GM18505 (cell line): ENCODE results near the gene TMEM219.

Experiments used
- ATAC-seq: cut with Tn5 transposase; IDR thresholded peaks from one replicate; pipeline ENCODE4 v1.9.1; 2021; ENCODE audit not compliant: unreplicated experiment
- POLR2A ChIP-seq: IDR thresholded peaks from 4 replicates; pipeline ENCODE4 v1.6.1; 2011; ENCODE audit warnings: borderline replicate concordance; ENCODE audit not compliant: insufficient read depth, insufficient read length; ENCODE audit errors: extremely low read depth

TMEM219 gene

DNA sequence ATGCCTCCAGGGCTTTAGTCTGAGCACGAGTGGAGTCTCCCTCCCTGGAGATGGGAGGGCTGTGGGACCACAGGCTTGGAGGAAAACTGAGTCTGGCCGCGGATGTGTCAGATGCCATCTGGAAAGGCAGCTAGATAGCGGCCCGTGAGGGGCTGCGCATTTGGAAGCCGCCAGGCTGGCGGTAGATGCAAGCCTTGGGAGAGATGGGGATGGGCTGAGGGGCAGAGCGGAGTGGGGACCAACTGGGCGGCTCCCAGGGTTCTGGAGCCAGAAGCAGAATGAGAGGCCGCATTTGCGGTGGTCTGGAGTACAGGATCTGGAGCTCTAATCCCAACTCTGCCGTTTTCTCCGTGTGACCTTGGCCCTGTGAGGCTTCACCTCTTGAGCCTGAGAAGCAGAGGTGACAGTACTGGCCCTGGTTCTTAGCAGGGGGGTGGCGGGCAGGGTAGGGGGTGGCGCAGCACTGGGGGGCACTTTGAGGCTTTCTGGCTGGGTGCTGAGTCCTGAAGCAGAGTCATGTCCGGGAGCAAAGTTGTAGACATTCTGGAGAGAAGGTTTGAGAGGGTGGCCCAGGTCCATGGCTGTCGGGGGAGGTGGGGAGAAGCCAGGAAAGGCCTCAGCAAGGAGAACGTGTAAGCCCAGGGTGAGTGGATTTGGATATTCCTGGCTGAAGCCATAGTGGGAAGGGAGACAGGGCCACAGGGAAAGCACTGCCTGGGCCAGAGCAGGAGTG is 40.9 kb downstream of the TMEM219 start:
- TF ChIP-seq POLR2A, result no peak
- ATAC-seq, result no peak

DNA sequence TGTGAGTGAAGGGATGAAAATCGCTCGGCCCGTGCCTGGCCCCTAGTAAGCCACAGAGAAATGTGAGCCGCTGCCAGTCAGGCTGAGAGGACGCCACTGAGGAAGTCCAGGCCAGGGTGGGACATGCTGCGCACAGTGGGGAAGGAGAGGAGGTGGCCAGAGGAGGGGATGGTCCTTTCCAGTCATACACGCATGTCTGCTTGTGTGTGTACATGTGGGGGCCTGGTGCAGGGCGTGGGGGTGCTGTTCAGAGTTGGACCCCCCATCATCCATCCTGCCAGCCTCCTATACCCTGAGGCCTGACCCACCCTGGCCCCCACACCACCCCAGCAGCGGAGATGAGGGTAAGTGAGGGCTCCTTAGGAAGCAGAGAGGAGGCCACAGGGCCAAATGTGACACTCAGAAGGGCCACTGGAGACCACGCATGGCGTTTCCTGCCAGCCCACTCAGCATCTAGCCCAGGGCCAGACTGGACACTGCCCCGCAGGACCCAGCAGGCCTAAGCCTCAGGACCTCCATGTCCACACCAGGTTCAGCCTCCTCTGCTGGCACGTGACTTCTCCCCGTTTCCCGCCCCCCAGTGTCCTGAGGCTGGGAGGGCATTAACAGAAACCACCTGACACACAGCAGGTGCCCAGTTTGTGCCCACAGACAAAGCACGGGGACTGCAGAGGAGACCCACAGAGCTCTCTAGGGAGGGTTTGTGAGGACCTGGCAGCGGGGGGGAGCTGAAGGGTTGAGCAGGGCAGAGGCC is 42.0 kb downstream of the TMEM219 start:
- ATAC-seq, result no peak
- TF ChIP-seq POLR2A, result no peak

DNA sequence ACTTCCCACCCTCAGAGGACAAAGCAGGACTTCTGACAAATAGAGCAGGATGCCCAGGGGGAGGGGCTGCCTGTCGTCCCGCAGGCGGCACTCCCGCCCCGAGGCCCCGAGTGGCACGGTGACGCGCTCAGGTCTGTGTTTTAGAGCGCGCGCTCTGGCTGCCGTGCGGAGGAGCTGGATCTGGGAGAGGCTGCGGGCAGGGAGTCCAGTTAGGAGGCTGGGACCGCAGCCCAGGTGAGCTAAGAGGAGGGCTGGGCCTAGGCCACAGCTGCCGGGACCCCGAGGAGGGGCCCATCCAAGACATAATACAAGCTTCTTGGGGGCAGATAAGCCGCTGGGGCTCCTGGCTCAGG is 42.5 kb downstream of the TMEM219 start:
- TF ChIP-seq POLR2A, result no peak

DNA sequence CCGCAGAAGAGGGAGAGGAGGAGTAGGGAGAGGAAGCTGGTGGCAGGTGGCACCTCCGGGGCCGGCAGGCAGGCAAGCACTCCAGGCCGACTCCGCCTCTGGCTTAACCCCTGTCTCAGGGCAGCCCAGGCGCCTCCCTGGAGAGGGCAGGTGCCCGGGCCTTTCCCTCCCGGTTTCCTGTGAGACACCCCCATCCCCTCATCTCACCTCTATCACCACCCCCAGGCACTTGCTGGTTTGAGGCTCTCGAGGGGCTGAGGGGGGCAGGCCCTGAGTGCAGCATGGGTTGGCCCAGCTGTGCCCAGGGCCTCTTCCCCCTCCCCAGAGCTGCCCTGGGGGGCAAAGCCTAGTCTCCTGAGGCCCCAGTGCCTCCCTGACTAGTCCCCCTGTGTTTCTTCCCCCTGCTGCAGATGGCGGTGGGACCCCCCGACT is 42.9 kb downstream of the TMEM219 start:
- TF ChIP-seq POLR2A, result no peak

More for the DNA sequence above, 42.5 kb downstream of the TMEM219 start:
- no peak for ATAC-seq

DNA sequence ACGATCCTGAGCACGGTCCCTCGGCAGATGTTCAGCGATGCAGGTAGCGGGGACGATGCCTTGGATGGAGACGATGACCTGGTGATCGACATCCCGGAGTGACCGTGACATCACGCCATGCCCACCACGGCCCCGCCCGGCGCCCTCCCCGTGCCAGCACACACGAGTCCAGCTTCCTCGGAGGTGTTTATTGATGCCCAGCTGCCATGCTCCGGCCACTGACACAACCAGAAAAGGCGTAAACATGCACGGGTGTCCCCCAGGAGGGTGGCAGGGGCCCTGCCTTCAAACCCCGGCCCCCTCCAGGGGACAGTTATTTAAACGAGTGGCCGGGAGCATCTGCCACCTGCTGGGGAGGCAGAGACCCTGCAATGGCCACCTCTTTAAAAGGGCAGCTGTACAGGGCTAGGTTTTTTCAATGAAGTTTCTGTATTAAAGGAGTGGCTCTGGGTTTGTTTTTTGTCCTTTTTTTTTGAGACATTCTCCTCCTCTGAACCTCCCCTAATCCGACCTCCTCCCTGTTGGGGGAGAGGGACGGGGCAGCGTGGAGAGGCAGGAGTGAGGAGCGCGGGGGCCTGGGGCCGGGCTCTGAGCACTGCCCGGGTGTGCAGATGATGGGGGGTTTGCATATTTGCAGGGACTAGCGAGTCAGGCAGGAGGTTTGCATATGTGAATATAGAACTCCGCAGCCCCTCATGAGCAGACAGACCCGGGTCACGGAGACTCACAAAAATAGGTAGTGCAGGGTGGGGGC is 43.6 kb downstream of the TMEM219 start:
- ATAC-seq, result no peak
- no peak for TF ChIP-seq POLR2A

More for the DNA sequence above, 42.9 kb downstream of the TMEM219 start:
- no peak for ATAC-seq

GRCh38 chr16:30006095-30006473 is 44.2 kb downstream of the TMEM219 start:
- TF ChIP-seq POLR2A, result no peak
- ATAC-seq, result no peak

DNA sequence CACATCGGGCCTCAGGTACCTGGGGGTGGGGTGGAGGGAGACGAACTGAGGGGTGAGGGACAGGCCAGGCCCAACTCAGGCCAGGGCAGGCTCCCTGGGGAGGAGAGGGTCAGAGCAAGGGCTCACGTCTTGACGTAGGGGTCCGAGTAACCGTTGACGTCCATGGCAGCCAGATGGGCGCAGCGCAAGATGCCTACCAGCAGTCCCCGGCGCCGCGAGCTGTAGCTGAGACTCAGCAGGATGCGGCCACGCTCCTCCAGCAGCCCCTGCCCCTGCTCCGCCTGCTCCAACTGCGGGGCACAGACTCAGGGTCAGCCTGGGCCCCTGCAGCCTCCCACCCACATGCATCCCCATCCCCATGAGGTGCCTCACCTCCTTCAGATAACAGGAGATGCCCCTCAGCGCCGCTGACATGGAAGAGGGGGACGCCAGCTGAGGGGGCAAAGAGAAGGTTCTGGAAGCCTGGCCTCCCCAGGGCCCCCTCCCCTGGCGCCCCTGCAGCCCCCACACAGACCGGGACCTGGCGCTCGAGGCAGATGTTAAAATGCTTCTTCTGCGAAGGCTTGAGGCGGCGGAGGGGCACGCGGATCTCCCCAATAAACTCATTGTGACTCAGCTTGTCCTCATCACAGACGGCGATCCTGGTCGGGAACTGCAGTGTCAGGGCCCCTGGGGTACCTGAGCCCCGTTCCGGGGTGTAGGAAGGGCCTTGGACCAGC is 44.9 kb downstream of the TMEM219 start:
- no peak for ATAC-seq
- no peak for TF ChIP-seq POLR2A

GRCh38 chr16:30007378-30007895 is 45.6 kb downstream of the TMEM219 start:
- ATAC-seq, result no peak
- no peak for TF ChIP-seq POLR2A

DNA sequence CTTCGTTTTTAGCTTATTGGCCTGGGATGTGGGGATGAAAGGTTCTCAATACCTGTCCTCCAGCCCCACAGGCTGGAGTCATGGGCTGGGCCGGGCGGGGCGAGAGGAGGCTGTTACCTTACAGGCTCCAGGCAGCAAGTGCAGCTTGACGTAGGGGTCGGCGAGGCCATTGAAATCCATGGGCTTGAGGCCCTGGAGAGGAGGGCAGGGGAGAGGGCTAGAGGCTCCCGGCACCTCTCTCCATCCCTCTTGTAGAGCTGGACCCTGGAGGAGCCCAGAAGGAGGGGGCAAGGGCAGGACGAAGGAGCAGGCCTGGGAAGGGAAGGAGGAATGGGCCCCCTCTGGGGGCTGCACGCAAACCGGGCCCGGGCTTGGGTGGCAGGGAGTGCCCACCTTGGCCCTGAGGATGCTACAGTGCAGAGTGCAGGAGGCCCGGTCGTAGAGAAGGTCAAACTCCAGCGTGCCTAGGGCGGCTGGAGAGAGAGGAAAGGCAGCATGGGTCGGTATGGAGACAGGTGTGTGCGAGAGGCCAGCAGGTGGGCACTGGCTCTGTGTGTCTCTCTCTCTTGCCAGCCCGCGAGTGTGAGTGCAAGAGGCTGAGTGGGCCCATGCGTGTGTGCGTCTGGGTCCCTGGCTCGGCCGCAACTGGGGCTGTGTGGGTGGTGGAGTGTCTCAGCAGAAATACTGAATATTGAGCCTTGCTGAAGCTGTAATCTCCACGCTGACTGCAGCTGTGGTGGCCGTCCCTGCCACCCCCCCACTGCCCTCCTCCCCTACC is 47.4 kb downstream of the TMEM219 start:
- TF ChIP-seq POLR2A, result no peak
- ATAC-seq, result no peak

DNA sequence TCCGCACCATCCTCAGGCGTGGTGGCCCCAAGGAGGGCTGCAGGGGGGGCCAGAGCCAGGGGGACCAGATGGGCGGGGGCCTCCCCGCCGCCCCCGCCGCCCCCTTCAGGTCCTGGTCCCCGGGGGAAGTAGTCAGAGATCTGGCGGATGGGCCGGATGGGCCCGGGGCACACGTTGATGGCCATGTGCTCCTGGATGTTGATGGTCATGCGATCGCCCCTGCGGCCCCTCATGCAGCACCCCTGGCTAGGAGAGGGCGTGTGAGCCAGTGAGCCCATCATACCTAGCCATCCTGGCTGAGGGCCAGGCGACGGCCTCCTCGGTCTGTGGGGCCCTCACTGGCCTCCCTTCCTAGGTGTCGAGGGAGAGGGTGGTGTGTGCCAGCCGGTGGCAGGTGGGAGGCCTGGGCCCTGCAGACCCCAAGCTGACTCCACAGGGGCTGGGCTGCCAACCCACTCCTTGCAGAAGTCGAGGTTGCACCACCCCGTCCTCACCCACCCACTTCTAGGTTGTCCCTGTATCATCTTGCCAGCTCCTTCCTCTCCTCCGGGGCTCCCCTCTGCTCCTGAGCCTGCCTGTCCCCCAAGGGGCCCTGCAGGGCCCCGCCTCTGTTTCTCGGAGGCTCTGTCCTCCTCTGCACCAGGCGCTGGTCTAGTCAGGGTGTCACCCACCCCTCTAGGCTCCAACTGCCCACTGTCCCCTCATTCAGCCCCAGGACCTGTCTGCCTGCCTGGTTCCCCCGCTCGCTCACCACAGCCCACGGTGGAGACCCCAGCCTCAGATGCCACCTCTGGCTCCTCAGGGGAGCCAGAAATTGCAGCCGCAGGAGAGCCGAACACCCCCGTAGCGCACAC is 48.3 kb downstream of the TMEM219 start:
- no peak for ATAC-seq
- TF ChIP-seq POLR2A, result no peak
